ENCODE results near the gene B4GALNT2. TPM values are rescaled to one million over a fixed set of nuclear protein-coding genes. Genes with fewer than 3 reads are reported as not detected.

The B4GALNT2 gene
- total and polyA plus RNA-seq, 2 of the 8 experiments (the other 6 are each of a cell fraction or from before 2014, with no cell fraction given) = not detected

GRCh38 chr17:49193513-49194296 is 61.1 kb downstream of the B4GALNT2 start:
- no peaks in the 10 kb centered on the region for H4K20me1 ChIP-seq (replicated peaks in 1 of 2; ENCODE audit: control insufficient read depth in 1 of 2, insufficient read depth in 2 of 2, low read length in 2 of 2)
- no peaks in the 10 kb centered on the region for H3K79me1 ChIP-seq (ENCODE audit: low read depth, low read length)
- no peak overlapping the region for H3K23ac ChIP-seq (ENCODE audit: insufficient read length)
- no peak overlapping the region for H2AK5ac ChIP-seq (ENCODE audit: low read depth, low read length)
- no peaks in the 10 kb centered on the region for H3K27me3 ChIP-seq (replicated peaks in 1 of 4; ENCODE audit: control insufficient read depth in 3 of 4, extremely low read depth in 1 of 4, insufficient read depth in 3 of 4, low read length in 3 of 4)
- H3K4ac ChIP-seq (replicated peaks; ENCODE audit: insufficient read length, low read depth, low read length) = no peak overlapping the region
- no peak overlapping the region for H4K5ac ChIP-seq (ENCODE audit: insufficient read length, low read depth, low read length)
- H3K4me1 ChIP-seq (replicated peaks in 1 of 4; ENCODE audit: control insufficient read depth in 3 of 4, insufficient read depth in 4 of 4, low read length in 3 of 4) = peaks cover 0 to 3% (median 1%) of the 10 kb centered on the region in 4 experiments; a peak in 1 of 7 replicates
- H2BK15ac ChIP-seq (ENCODE audit: low read length) = 0 out of 2 replicates have a peak overlapping the region, but pooled peaks have one; percentile 19
- no peak overlapping the region for H2BK120ac ChIP-seq (replicated peaks; ENCODE audit: low read depth, low read length)
- H2BK12ac ChIP-seq (ENCODE audit: low read depth, low read length) = 0 out of 2 replicates have a peak overlapping the region, but pooled peaks have one; percentile 6
- H3K18ac ChIP-seq (ENCODE audit: extremely low read depth, low read length) = peak overlapping the region; percentile 52; the same call in 1 of the 2 replicates
- peak overlapping the region; percentile 53; the same call in 1 of the 2 replicates for H3K27ac ChIP-seq (ENCODE audit: low read depth, low read length)
- POLR2A ChIA-PET (ENCODE audit: partially characterized antibody) = interaction anchor here (0.6 to 3.8 kb wide), 8 partner anchors 10 to 198 kb away, joined by 3 to 13 read pairs (median 5); partner anchors contain the start of genes ABI3 and GNGT2
- DNase-seq (ENCODE audit: low read depth in 1 of 2, low spot score in 2 of 2) = peak in 1 of 2 experiments; percentile 72
- H2AFZ ChIP-seq (ENCODE audit: low read length) = peak overlapping the region; percentile 99
- no peak for FAIRE-seq
- no peak overlapping the region for H2BK20ac ChIP-seq (ENCODE audit: low read length)
- H3K9ac ChIP-seq (replicated peaks in 1 of 4; ENCODE audit: extremely low read depth in 1 of 4, low read depth in 3 of 4, low read length in 3 of 4) = peak overlapping the region in 3 of 4 experiments; percentile 66 to 76 (median 69); a peak in 6 of 7 replicates
- no peaks in the 10 kb centered on the region for H3K9me3 ChIP-seq (ENCODE audit: insufficient read depth in 2 of 2, low read depth in 1 of 2, low read length in 1 of 2)
- no peak overlapping the region for H3K56ac ChIP-seq (replicated peaks; ENCODE audit: insufficient read length, low read depth, low read length)
- no peaks in the 10 kb centered on the region for H3K36me3 ChIP-seq (ENCODE audit: control insufficient read depth in 2 of 4, insufficient read depth in 4 of 4, low read length in 3 of 4)
- peak overlapping the region; percentile 59 for H4K91ac ChIP-seq (replicated peaks; ENCODE audit: insufficient read length, low read length)
- 3% methylated on average over 21 of the region's 21 CpGs; no CpG with 5 or more reads in 1 of the 2 experiments for WGBS, 2 experiments (ENCODE audit: extremely low coverage in 1 of 2, insufficient coverage in 1 of 2, insufficient read length in 1 of 2, insufficient replicate concordance in 2 of 2, low coverage in 1 of 2, low lambda C conversion rate in 2 of 2, missing lambda C conversion rate in 1 of 2)
- no peak overlapping the region for H4K8ac ChIP-seq (ENCODE audit: extremely low read depth, insufficient read depth, low read length)
- peaks cover 13% of the 10 kb centered on the region for H3K23me2 ChIP-seq (ENCODE audit: low read depth, low read length)
- H3K79me2 ChIP-seq (ENCODE audit: control insufficient read depth in 1 of 2, insufficient read depth in 2 of 2, low read length in 2 of 2) = no peaks in the 10 kb centered on the region
- peak overlapping the region; percentile 78 to 97 (median 95) for H3K4me3 ChIP-seq (ENCODE audit: extremely low read depth in 1 of 4, insufficient read depth in 2 of 4, low read depth in 3 of 4, low read length in 4 of 4)
- peak overlapping the region; percentile 63 for H2BK5ac ChIP-seq (ENCODE audit: low read depth, low read length)
- no peak overlapping the region for H3K14ac ChIP-seq (ENCODE audit: insufficient read length)
- H3K4me2 ChIP-seq (ENCODE audit: insufficient read depth in 1 of 2, low read depth in 2 of 2, low read length in 2 of 2) = peak overlapping the region; percentile 86 to 99
- CTCF ChIA-PET (ENCODE audit: partially characterized antibody) = interaction anchor here (0.6 to 2.4 kb wide), 6 partner anchors 14 to 309 kb away, joined by 3 to 6 read pairs (median 5); no protein-coding TSS in a partner anchor
- 0 out of 2 replicates have a peak, but pooled peaks have one; percentile 27 for TF ChIP-seq RBBP5 (IDR thresholded peaks at IDR 0.05; ENCODE audit: borderline replicate concordance, low read depth, low read length)
- TF ChIP-seq ZNF274 (IDR thresholded peaks at IDR 0.05; ENCODE audit: borderline replicate concordance, extremely low read depth, low read length) = no peak
- TF ChIP-seq USF2 (IDR thresholded peaks at IDR 0.05; ENCODE audit: low read length) = no peak
- no peak for TF ChIP-seq JUND (IDR thresholded peaks at IDR 0.05; ENCODE audit: low read length)
- no peak for TF ChIP-seq SRF (IDR thresholded peaks at IDR 0.05; ENCODE audit: low read depth, low read length)
- TF ChIP-seq CHD2 (IDR thresholded peaks at IDR 0.05; ENCODE audit: low read length) = no peak
- no peak for TF ChIP-seq RXRA (IDR thresholded peaks at IDR 0.05; ENCODE audit: insufficient read depth, low read depth, low read length)
- peak; percentile 30 for TF ChIP-seq KDM4A (IDR thresholded peaks at IDR 0.05; ENCODE audit: low read depth, low read length, severe bottlenecking)
- peak; percentile 36; the same call in 1 of the 2 replicates for TF ChIP-seq TAF1 (IDR thresholded peaks at IDR 0.05; ENCODE audit: low read depth, low read length)
- no peak for TF ChIP-seq HDAC2 (IDR thresholded peaks at IDR 0.05; ENCODE audit: borderline replicate concordance in 1 of 2, low read depth in 2 of 2, low read length in 2 of 2)
